ENCODE data around the gene BCAR1. TPM values are rescaled to one million over a fixed set of nuclear protein-coding genes. Genes with fewer than 3 reads are reported as not detected.

The BCAR1 gene
- polyA plus RNA-seq, 4 donors: 53.5 to 64.5 (median 56.7) TPM

DNA sequence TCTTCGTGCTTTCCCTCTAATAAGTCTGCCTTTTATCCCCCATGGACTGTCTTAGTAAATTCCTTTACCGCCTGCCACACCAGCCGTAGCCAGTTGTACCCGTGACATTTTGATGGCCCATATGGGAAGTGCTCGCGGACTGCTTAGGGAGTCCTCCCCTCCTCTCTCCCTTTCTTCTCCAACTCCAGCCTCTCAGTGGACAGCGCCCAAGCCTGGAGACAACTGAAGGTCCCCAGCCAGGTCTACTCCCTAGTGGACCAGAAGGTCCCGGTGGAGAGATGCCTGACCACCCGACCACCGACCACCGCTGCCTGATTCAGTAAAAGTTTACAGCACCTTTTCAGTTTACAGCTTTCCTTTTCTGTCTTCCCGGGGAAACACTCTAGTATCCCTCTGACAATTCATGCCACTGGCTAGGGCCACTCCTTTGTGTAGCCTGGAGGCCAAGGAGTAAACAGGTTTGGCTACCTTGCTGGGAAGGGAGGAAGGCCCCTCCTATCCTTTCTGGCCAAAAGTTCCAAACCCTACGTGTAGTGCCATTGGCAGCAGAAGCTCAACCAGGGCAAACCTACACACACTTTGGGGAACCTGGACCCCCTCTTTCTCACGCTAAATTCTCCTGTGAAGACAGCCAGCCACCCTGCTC lies 62.5 kb downstream of the BCAR1 start:
- DNase-seq (ENCODE audit: low read depth in 4 of 4, low spot score in 3 of 4): no peak

DNA sequence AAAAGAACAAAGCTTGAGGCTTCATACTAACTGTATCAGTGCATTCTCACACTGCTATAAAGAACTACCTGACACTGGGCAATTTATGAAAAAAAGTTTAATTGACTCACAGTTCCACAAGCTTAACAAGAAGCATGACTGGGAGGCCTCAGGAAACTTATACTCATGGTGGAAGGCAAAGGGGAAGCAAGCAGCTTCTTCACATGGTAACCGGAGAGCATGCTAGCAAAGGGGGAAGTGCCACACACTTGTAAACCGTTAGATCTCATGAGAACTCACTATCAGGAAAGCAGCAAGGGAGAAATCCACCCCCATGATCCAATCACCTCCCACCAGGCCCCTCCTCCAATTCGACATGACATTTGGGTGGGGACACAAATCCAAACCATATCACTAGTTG lies 69.8 kb downstream of the BCAR1 start:
- DNase-seq (ENCODE audit: low read depth in 4 of 4, low spot score in 3 of 4): no peak

DNA sequence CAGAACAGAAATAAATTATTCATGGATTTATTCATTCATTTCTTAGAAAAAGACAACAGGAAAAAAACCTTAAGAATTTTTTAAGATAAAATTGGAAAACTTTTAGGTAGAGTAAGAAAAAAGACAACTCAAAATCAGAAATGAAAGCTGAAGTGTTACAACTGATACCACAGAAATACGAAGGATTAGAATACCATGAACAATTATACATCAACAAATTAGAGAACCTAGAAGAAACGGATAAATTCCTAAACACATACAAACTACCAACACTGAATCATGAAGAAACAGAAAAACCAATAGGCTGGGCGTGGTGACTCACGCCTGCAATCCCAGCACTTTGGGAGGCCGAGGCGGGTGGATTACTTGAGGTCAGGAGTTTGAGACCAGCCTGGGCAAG lies 72.2 kb downstream of the BCAR1 start:
- DNase-seq (ENCODE audit: low read depth in 4 of 4, low spot score in 3 of 4): no peak

Other genes with a start within 250 kb of the BCAR1 start
- 1 to 10 TPM; 5.7 to 8.5 (median 6.2) TPM for gene LDHD, start 134.8 kb downstream of the BCAR1 start, polyA plus RNA-seq (ENCODE audit: insufficient read length in 4 of 4)
- 10 to 100 TPM; 23.9 to 30.1 (median 28.2) TPM for gene ZFP1, start 103.1 kb downstream of the BCAR1 start, polyA plus RNA-seq (ENCODE audit: insufficient read length in 4 of 4)
- under 1 TPM in 3 of 4 donors, not detected in 1; 0.09 to 0.30 (median 0.13) TPM for gene CTRB2, start 44.5 kb downstream of the BCAR1 start, polyA plus RNA-seq (ENCODE audit: insufficient read length in 4 of 4)
- gene CTRB1, start 32.6 kb downstream of the BCAR1 start, polyA plus RNA-seq (ENCODE audit: insufficient read length in 4 of 4): under 1 TPM in 1 of 4 donors, not detected in 3; 0.04 TPM
- 100 to 1,000 TPM; 165 to 192 (median 175) TPM for gene CFDP1, start 181.9 kb upstream of the BCAR1 start, polyA plus RNA-seq (ENCODE audit: insufficient read length in 4 of 4)
- 10 to 100 TPM; 33.1 to 43.4 (median 41.0) TPM for gene TMEM170A, start 213.1 kb upstream of the BCAR1 start, polyA plus RNA-seq (ENCODE audit: insufficient read length in 4 of 4)
- under 1 TPM; 0.76 to 0.96 (median 0.89) TPM for gene CHST6, start 243.8 kb upstream of the BCAR1 start, polyA plus RNA-seq (ENCODE audit: insufficient read length in 4 of 4)

Measured in right renal pelvis (tissue), 4 donors.